HG03565 (cell line): ENCODE measurements around the gene BEAN1.

ENCODE experiments used
- ATAC-seq: cut with Tn5 transposase; IDR thresholded peaks from one replicate; pipeline ENCODE4 v1.9.1; 2021; ENCODE audit warnings: mild to moderate bottlenecking, moderate library complexity; ENCODE audit not compliant: unreplicated experiment

The BEAN1 gene

GRCh38 chr16:66516808-66517585, 89.9 kb downstream of the BEAN1 start:
- ATAC-seq, result peak; percentile 95

GRCh38 chr16:66517586-66518263, 90.6 kb downstream of the BEAN1 start:
- no peak for ATAC-seq

GRCh38 chr16:66519482-66520373, 92.6 kb downstream of the BEAN1 start:
- no peak for ATAC-seq

DNA sequence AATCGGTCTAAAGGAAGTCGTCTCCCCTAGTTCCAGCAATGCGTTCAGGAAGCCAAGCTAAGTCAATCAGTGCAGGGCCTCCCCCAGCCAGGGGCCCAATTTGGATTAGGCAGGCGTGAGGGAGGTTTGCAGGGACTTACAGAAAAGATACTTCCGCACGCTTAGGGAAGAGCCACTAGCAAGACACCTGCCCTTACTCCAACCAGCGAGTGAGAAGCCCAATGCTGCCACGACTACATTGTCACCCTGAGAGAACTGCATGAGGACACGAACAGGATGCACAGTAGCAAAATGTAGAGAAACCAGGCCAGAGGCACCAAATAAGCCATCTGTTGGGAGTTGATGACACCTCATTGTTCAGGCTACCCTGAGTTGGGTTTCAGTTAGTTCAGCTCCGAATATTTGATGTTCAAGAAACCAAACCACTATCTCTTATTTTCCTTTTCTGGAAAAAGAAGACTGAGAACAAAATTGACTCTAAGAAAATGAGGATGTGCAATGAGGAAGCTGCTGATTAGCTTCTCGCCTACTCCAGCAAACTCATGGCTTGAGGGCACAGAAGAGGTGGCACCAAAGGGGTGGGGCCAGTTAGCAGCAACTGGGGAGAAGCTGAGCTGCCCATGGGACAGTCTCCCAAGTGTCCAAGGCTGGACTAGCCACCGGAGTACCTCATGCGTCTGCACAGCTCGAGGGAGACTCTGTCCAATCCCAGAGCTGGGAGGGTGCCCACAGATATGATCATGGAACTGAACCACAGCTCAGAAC, 93.5 kb downstream of the BEAN1 start:
- no peak for ATAC-seq

- no peak for ATAC-seq
Measured at GRCh38 chr16:66521252-66521713, 94.2 kb downstream of the BEAN1 start.

DNA sequence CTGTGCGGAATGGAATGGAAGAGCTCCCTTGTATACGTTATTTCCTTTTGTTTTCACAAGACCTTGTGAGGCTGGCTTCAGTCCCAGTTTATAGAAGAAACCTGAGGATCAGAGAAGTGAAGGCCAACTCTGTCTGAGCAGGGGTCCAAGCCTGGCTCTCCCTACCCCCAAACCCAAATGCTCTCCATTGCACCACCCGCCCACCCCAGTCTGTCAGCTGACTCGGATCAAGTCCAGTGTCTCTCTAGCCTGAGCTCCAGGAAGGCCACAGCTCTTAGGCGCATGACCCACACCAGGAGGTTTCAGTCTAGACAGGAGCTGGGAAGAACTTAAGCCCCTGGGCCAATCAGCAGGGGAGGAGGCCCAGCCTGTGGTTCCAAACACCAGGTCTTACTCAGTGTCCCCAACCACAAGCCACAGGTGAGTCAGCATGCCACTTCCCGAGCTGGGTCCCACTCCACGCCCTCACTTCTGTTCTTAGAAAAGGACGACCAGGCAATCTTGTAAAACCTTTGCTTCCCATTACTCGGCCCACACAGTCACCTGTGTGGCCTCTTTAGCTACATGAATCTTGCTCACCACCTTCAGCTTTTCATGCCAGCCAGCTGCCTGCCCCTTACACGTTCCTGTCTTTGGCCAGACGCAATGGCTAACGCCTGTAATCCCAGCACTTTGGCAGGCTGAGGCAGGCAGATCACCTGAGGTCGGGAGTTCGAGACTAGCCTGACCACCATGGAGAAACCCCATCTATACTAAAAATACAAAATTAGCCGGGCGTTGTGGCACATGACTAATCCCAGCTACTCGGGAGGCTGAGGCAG, 95.1 kb downstream of the BEAN1 start:
- ATAC-seq, result peak; percentile 52

DNA sequence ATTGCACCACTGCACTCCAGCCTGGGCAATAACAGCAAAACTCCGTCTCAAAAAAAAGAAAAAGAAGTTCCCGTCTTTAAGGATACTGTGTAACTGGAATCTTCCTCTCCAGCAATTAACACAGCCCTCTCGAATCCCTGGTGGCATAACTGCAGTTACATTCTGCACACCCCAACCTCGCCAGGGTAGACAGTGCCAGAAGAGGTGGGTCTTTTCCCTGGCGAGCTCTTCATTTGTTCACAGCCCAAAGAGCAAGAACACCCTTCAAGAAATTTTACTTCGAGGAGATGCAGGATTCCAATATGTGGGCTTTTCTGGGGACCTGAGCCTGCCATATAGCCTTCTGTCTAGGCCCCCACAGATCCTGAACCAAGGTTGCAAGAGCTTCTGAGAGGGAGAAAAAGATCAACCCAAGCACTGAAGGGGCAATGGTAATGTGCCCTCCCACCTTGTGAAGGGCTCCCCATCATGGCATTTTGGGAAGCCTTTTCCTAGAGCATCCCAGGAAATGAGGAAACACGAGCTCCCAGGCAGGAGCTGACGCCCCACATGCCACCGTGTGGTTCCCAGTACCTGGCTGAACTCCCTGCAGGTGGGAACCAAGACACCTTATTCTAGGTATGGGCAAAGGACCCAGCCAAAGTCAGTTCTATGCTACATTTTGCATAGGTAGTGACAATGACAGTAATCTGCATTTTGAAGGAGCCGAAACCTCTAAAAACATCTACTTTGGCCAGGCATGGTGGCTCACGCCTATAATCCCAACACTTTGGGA, 95.9 kb downstream of the BEAN1 start:
- no peak for ATAC-seq

GRCh38 chr16:66523861-66524354, 96.8 kb downstream of the BEAN1 start:
- peak; percentile 38 for ATAC-seq

DNA sequence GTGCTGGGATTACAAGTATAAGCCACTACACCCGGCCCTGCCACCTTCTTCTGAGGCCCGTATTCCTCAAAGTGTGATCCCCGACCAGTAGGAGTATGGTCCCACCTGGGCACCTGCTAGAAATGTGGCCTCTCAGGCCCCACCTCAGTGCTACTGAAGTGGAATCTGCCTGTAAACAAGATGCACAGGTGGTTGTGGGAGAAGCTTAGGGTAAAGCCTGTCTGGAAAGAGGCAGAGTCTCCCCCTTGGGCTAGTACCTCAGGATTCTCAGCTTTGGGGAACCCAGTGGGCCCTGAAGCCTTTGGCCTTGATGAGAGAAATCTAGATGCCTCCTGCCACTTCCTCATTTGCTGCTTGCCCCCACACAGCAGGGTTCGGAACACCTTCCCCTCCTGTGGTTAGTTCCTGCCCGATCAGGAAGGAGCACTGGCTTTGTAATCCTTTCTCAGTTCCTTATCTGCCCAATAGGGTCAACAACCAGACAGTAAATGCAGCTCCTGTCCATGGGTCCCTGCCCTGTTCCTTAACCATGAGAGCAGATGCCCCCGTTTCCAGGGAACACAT, 97.6 kb downstream of the BEAN1 start:
- ATAC-seq, result peak; percentile 56

DNA sequence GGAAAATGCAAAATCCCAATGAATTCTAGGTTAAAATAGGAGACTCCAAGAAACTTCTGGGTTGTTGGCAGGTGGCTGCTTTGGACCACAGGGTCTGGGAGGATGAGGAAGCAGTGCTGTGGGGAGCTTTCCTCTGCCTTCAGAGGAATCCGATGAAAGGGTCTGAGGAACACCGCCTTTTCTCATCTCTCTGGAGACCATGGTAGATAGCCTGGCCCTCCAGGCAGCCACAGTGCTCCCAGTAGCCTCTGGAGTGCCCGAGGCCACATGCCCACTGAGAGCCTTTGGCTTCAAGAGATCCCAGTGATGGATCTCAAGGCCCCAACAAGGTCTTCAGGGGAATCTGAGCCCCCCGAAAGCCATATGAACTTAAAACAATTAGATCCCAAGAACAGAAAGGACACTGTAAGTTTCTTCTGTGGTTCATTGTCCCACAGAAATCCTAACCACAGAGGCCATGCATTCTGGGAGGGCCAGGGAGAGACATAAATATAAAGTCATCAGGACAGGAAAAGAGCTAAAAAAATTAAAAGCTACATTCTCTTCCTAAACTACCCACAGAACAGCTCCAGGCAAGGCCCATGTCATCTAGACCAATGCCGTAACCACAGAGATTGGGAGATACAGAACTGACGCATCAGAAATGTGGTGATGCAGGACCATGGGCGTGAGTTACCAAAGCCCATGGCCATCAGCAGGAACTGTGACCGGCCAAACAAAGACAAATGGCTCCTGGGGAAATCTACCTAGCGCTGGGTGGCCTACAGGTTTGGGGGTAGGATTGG, 98.5 kb downstream of the BEAN1 start:
- ATAC-seq, result no peak

DNA sequence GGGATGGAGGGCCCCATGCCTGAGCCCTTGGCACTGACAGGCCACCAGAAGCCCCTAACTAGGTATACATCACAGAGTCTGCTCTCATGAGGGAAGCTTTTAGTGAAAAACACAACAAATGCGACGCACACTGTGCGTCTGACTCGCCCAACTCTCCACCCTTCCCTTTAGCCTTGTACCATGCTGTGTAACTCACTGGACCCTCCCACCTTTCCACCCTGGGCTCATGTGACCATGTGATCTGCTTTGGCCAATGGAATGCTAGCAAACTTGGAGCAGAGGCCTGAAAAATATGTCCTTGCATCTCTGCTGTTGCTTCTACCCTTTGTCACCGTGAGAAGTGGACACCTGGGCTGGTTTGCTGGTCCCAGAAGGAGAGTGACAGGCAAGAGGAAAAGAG, 101.2 kb downstream of the BEAN1 start:
- no peak for ATAC-seq

DNA sequence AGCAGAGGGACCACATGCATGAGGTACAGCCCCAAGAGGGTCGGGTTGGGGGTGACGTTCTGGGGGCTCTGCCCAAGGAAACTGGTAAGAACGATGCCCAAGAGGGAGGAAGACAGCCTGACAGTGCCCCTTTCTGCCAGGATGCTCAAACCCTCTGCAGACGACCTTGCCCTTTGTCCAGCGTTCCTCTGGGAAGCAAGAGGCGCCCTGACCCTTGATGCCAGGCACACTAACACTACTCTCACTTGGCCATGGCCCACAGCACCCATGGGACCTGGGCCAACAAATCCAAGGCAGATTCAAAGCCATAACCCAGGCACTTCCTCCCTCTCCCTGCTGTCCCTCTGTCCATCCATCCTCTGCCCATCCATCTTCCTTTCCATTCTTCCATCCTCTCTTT, 102.4 kb downstream of the BEAN1 start:
- no peak for ATAC-seq
